Measurements from ENCODE around the gene TNK1. TPM values are rescaled to one million over a fixed set of nuclear protein-coding genes. Genes with fewer than 3 reads are reported as not detected.

TNK1 gene
- total RNA-seq, 1 donor from 2014 or later, result 2.6 TPM

- ATAC-seq (no peak), DNase-seq (ENCODE audit: missing footprints) (no peak)
- intact Hi-C loops (cut with DNase I), result loop anchor here (2.0 kb wide), 2 partner anchors 29 to 79 kb away; partner anchors contain the start of genes POLR2A and TMEM102
Measured at GRCh38 chr17:7405350-7406234, 24.7 kb downstream of the TNK1 start.

GRCh38 chr17:7406235-7406825, 25.4 kb downstream of the TNK1 start:
- ATAC-seq (no peak), DNase-seq (ENCODE audit: missing footprints) (no peak)
- intact Hi-C loops (cut with DNase I), result no loop called here

GRCh38 chr17:7407082-7407481, 26.2 kb downstream of the TNK1 start:
- no peak for DNase-seq (ENCODE audit: missing footprints)
- ATAC-seq, result no peak
- intact Hi-C loops (cut with DNase I), result no loop called here

- DNase-seq (ENCODE audit: missing footprints) (no peak), ATAC-seq (no peak)
- intact Hi-C loops (cut with DNase I), result no loop called here
Measured at GRCh38 chr17:7407485-7408251, 26.8 kb downstream of the TNK1 start, which contains the start of gene NLGN2. NLGN2 (plus strand) TSS chr17:7407845; CDS start chr17:7408256, 411 bp downstream.

GRCh38 chr17:7408252-7408727, 27.4 kb downstream of the TNK1 start:
- no peak for ATAC-seq
- DNase-seq (ENCODE audit: missing footprints), result no peak
- intact Hi-C loops (cut with DNase I), result no loop called here

- intact Hi-C loops (cut with DNase I), result no loop called here
- DNase-seq (ENCODE audit: missing footprints), result no peak
- ATAC-seq, result no peak
Measured at GRCh38 chr17:7408863-7409262, 28.0 kb downstream of the TNK1 start.

GRCh38 chr17:7409716-7410115, 28.8 kb downstream of the TNK1 start:
- ATAC-seq, result no peak
- intact Hi-C loops (cut with DNase I), result no loop called here
- DNase-seq (ENCODE audit: missing footprints), result no peak

GRCh38 chr17:7410634-7411426, 29.9 kb downstream of the TNK1 start:
- intact Hi-C loops (cut with DNase I), result no loop called here
- ATAC-seq (no peak), DNase-seq (ENCODE audit: missing footprints) (no peak)

GRCh38 chr17:7411427-7411750, 30.5 kb downstream of the TNK1 start:
- no peak for ATAC-seq
- intact Hi-C loops (cut with DNase I), result no loop called here
- DNase-seq (ENCODE audit: missing footprints), result no peak

- no peak for ATAC-seq
- DNase-seq (ENCODE audit: missing footprints), result no peak
- intact Hi-C loops (cut with DNase I), result no loop called here
Measured at GRCh38 chr17:7413346-7413985, 32.6 kb downstream of the TNK1 start.

GRCh38 chr17:7414837-7415236, 33.9 kb downstream of the TNK1 start:
- no peak for DNase-seq (ENCODE audit: missing footprints)
- no peak for ATAC-seq
- intact Hi-C loops (cut with DNase I), result no loop called here

- DNase-seq (ENCODE audit: missing footprints) (no peak), ATAC-seq (no peak)
- intact Hi-C loops (cut with DNase I), result no loop called here
Measured at GRCh38 chr17:7415784-7416183, 34.9 kb downstream of the TNK1 start.

- ATAC-seq, result no peak
- intact Hi-C loops (cut with DNase I), result no loop called here
- DNase-seq (ENCODE audit: missing footprints), result no peak
Measured at GRCh38 chr17:7416323-7416722, 35.4 kb downstream of the TNK1 start.

GRCh38 chr17:7417056-7417655, 36.3 kb downstream of the TNK1 start:
- intact Hi-C loops (cut with DNase I), result no loop called here
- DNase-seq (ENCODE audit: missing footprints) (no peak), ATAC-seq (no peak)

- DNase-seq (ENCODE audit: missing footprints) (no peak), ATAC-seq (no peak)
- intact Hi-C loops (cut with DNase I), result no loop called here
Measured at GRCh38 chr17:7418472-7419152, 37.7 kb downstream of the TNK1 start.

GRCh38 chr17:7419819-7420610, 39.1 kb downstream of the TNK1 start, which contains the start of gene SPEM1:
SPEM1 (plus strand) TSS chr17:7420324; CDS start chr17:7420385, 61 bp downstream.
- intact Hi-C loops (cut with DNase I), result no loop called here
- DNase-seq (ENCODE audit: missing footprints) (no peak), ATAC-seq (no peak)

- intact Hi-C loops (cut with DNase I), result no loop called here
- ATAC-seq (no peak), DNase-seq (ENCODE audit: missing footprints) (no peak)
Measured at GRCh38 chr17:7421186-7421585, 40.3 kb downstream of the TNK1 start.

All from Right ventricle myocardium inferior (tissue), 1 donor.